HepG2 (cell line): ENCODE data around the gene FOXA3. TPM values are rescaled to one million over a fixed set of nuclear protein-coding genes. Genes with fewer than 3 reads are reported as not detected.

Source experiments
- CREBL2 ChIP-seq: sonication (generic); formaldehyde crosslinking; IDR thresholded peaks from 2 replicates; pipeline ENCODE4 v1.8.1; 2023; ENCODE audit warnings: missing genetic modification reagents, mild to moderate bottlenecking, borderline replicate concordance
- ELF1 ChIP-seq: sonication (generic); formaldehyde crosslinking; IDR thresholded peaks from 2 replicates; pipeline ENCODE4 v1.4.0; 2020; ENCODE audit warnings: missing genetic modification reagents
- EP300 ChIP-seq, 3 experiments: sonication (generic) in 1 of 3; formaldehyde crosslinking in 1 of 3; IDR thresholded peaks; 2 replicates each; pipeline versions ENCODE4 v1.5.1 to v1.6.1; 2011 to 2020; ENCODE audit warnings: low read depth in 2 of 3, low read length in 2 of 3, borderline replicate concordance in 1 of 3, improper control_type of control experiment in 1 of 3, mild to moderate bottlenecking in 1 of 3, missing genetic modification reagents in 1 of 3, moderate library complexity in 1 of 3
- ERF ChIP-seq: IDR thresholded peaks from 2 replicates; pipeline ENCODE4 v1.6.1; 2018; ENCODE audit warnings: missing biosample characterization, missing genetic modification reagents
- FOXP1 ChIP-seq, 2 experiments: fragments of 450-650 bp in 1 of 2; IDR thresholded peaks; 2 replicates each; pipeline ENCODE4 v1.6.1; 2017 to 2018; ENCODE audit warnings: antibody characterized with exemption in 1 of 2
- GATAD2A ChIP-seq: IDR thresholded peaks from 2 replicates; pipeline ENCODE4 v1.6.1; 2016
- HMG20B ChIP-seq: conservative IDR thresholded peaks from 2 replicates; pipeline ENCODE4 v1.6.1; 2016; ENCODE audit warnings: missing genetic modification reagents, missing compliant biosample characterization
- HMGXB4 ChIP-seq, 2 experiments: sonication (generic) in 1 of 2; formaldehyde crosslinking in 1 of 2; IDR thresholded peaks; 2 replicates each; pipeline versions ENCODE4 v1.4.0 to v1.6.1; 2018 to 2020; ENCODE audit warnings: missing genetic modification reagents in 2 of 2, borderline replicate concordance in 1 of 2, low read depth in 1 of 2, mild to moderate bottlenecking in 1 of 2, missing biosample characterization in 1 of 2
- HNF4A ChIP-seq: sonication (generic); formaldehyde crosslinking; IDR thresholded peaks from 2 replicates; pipeline ENCODE4 v1.4.0; 2020; ENCODE audit warnings: missing genetic modification reagents
- ISL2 ChIP-seq: sonication (generic); formaldehyde crosslinking; IDR thresholded peaks from 2 replicates; pipeline ENCODE4 v1.5.0; 2020; ENCODE audit warnings: missing genetic modification reagents
- KLF13 ChIP-seq: sonication (generic); formaldehyde crosslinking; IDR thresholded peaks from 2 replicates; pipeline ENCODE4 v1.4.0; 2020; ENCODE audit warnings: mild to moderate bottlenecking, missing genetic modification reagents
- MATR3 ChIP-seq: sonication (generic); formaldehyde crosslinking; IDR thresholded peaks from 2 replicates; pipeline ENCODE4 v1.4.0; 2020; ENCODE audit warnings: missing genetic modification reagents
- NR2F1 ChIP-seq, 2 experiments: fragments of 450-650 bp in 1 of 2; formaldehyde crosslinking in 1 of 2; IDR thresholded peaks; 2 replicates each; pipeline versions ENCODE4 v1.5.0 to v1.6.1; 2016 to 2020; ENCODE audit warnings: mild to moderate bottlenecking in 1 of 2, missing compliant biosample characterization in 1 of 2, missing genetic modification reagents in 1 of 2, moderate library complexity in 1 of 2
- NR2F2 ChIP-seq: IDR thresholded peaks from 2 replicates; pipeline ENCODE4 v1.6.1; 2012; ENCODE audit warnings: low read depth, inconsistent platforms, borderline replicate concordance
- PHF5A ChIP-seq: IDR thresholded peaks from one replicate; pipeline ENCODE4 v1.6.1; 2018; ENCODE audit warnings: low read depth, missing genetic modification reagents; ENCODE audit not compliant: unreplicated experiment
- REPIN1 ChIP-seq: sonication (generic); formaldehyde crosslinking; IDR thresholded peaks from 2 replicates; pipeline ENCODE4 v1.8.0; 2022; ENCODE audit warnings: missing genetic modification reagents, low read depth, mild to moderate bottlenecking, borderline replicate concordance
- REXO4 ChIP-seq: sonication (generic); formaldehyde crosslinking; IDR thresholded peaks from 2 replicates; pipeline ENCODE4 v1.8.0; 2022; ENCODE audit warnings: missing genetic modification reagents, mild to moderate bottlenecking, borderline replicate concordance
- RXRB ChIP-seq: IDR thresholded peaks from 2 replicates; pipeline ENCODE4 v1.6.1; 2016; ENCODE audit warnings: borderline replicate concordance, missing genetic modification reagents, missing compliant biosample characterization
- ZBED4 ChIP-seq: sonication (generic); formaldehyde crosslinking; IDR thresholded peaks from 2 replicates; pipeline ENCODE4 v1.4.0; 2020; ENCODE audit warnings: missing genetic modification reagents, borderline replicate concordance
- ZNF331 ChIP-seq: sonication (generic); formaldehyde crosslinking; IDR thresholded peaks from 2 replicates; pipeline ENCODE4 v1.4.0; 2020; ENCODE audit warnings: missing genetic modification reagents
- ZNF350 ChIP-seq: sonication (generic); formaldehyde crosslinking; IDR thresholded peaks from 2 replicates; pipeline ENCODE4 v1.4.0; 2020; ENCODE audit warnings: mild to moderate bottlenecking, low read depth, missing genetic modification reagents, borderline replicate concordance
- ZNF496 ChIP-seq: sonication (generic); formaldehyde crosslinking; IDR thresholded peaks from 2 replicates; pipeline ENCODE4 v1.8.1; 2023; ENCODE audit warnings: mild to moderate bottlenecking, moderate library complexity, missing genetic modification reagents; ENCODE audit not compliant: insufficient replicate concordance
- ZNF614 ChIP-seq: IDR thresholded peaks from 2 replicates; pipeline ENCODE4 v1.6.1; 2018; ENCODE audit warnings: missing biosample characterization, missing genetic modification reagents, inconsistent platforms, borderline replicate concordance
- polyA plus RNA-seq, 8 experiments: library from polyadenylated mRNA; depleted of rRNA in 3 of 8; stranded (reverse) in 7 of 8; unstranded in 1 of 8; fragments of >200 nt; fragmentation: Illumina TruSeq in 4 of 8; extraction: Trizol in 4 of 8; gene quantifications; 2 replicates each; pipeline versions ENCODE4 v1.2.1 to v1.2.3, GENCODE V29; 2011 to 2016; ENCODE audit warnings: low read depth in 4 of 8, missing spikeins in 1 of 8, mixed read lengths in 1 of 8; ENCODE audit not compliant: insufficient read depth in 1 of 8
- total RNA-seq, 5 experiments: library from RNA; depleted of rRNA; stranded (reverse); fragments of >200 nt; fragmentation: Illumina TruSeq; extraction: Trizol; gene quantifications; 2 replicates each; pipeline ENCODE4 v1.2.3, GENCODE V29; 2016; ENCODE audit warnings: low read depth in 1 of 5

The FOXA3 gene
- total and polyA plus RNA-seq, 2 of the 13 experiments (the other 11 are each of a cell fraction or from before 2014, with no cell fraction given): 29.8 to 47.6 TPM

- peak in 1 of 2 experiments; percentile 4; a peak in 2 of 4 replicates for TF ChIP-seq HMGXB4 (CRISPR knock-in tag; IDR thresholded peaks at IDR 0.05; ENCODE audit: borderline replicate concordance in 1 of 2, low read depth in 1 of 2)
- 0 out of 2 replicates have a peak, but pooled peaks have one; percentile 22 for TF ChIP-seq ZNF350 (CRISPR knock-in tag)
- 0 out of 2 replicates have a peak, but pooled peaks have one; percentile 51 for TF ChIP-seq KLF13 (CRISPR knock-in tag)
- TF ChIP-seq ZNF331 (CRISPR knock-in tag): no peak; the same call in 1 of the 2 replicates
- peak; percentile 71 for TF ChIP-seq PHF5A (CRISPR knock-in tag)
- TF ChIP-seq ELF1 (CRISPR knock-in tag): peak; percentile 33; the same call in 1 of the 2 replicates
- peak in 1 of 2 experiments; percentile 19; a peak in 2 of 4 replicates for TF ChIP-seq NR2F1 (CRISPR knock-in tag; IDR thresholded peaks at IDR 0.05)
- TF ChIP-seq CREBL2: no peak
- peak; percentile 63; the same call in 1 of the 2 replicates for TF ChIP-seq ERF (CRISPR knock-in tag)
- peak; percentile 77; the same call in 1 of the 2 replicates for TF ChIP-seq NR2F2
- TF ChIP-seq FOXP1 (IDR thresholded peaks at IDR 0.05): no peak
- TF ChIP-seq FOXP1 (CRISPR knock-in tag; IDR thresholded peaks at IDR 0.05): peak; percentile 52
- TF ChIP-seq REPIN1 (CRISPR knock-in tag): 0 out of 2 replicates have a peak, but pooled peaks have one; percentile 65
- peak; percentile 79 for TF ChIP-seq RXRB
- TF ChIP-seq HMG20B (CRISPR knock-in tag): no peak
- no peak for TF ChIP-seq REXO4
- peak; percentile 73; the same call in 1 of the 2 replicates for TF ChIP-seq ISL2 (CRISPR knock-in tag)
- peak in 1 of 2 experiments; percentile 84; a peak in 2 of 4 replicates for TF ChIP-seq EP300 (IDR thresholded peaks at IDR 0.05; ENCODE audit: low read depth in 2 of 2, low read length in 2 of 2)
- peak; percentile 60; the same call in 1 of the 2 replicates for TF ChIP-seq EP300 (CRISPR knock-in tag; IDR thresholded peaks at IDR 0.05; ENCODE audit: borderline replicate concordance)
- no peak for TF ChIP-seq ZNF496 (CRISPR knock-in tag)
- no peak for TF ChIP-seq MATR3 (CRISPR knock-in tag)
- peak; percentile 40; the same call in 1 of the 2 replicates for TF ChIP-seq ZBED4 (CRISPR knock-in tag)
- peak; percentile 79 for TF ChIP-seq GATAD2A (CRISPR knock-in tag)
- peak; percentile 33; the same call in 1 of the 2 replicates for TF ChIP-seq ZNF614 (CRISPR knock-in tag)
- TF ChIP-seq HNF4A (CRISPR knock-in tag): peak; percentile 50
Observed at GRCh38 chr19:45881909-45882528, 17.9 kb downstream of the FOXA3 start (continued).
